Breast epithelium (tissue), 4 donors: ENCODE results near the gene MAPRE2. TPM values are rescaled to one million over a fixed set of nuclear protein-coding genes. Genes with fewer than 3 reads are reported as not detected.

Source experiments
- DNase-seq, 2 donors: peaks; one replicate each; pipeline ENCODE4 v3.0.0-alpha.2; 2019; ENCODE audit warnings: low spot score in 2 of 2
- H3K27ac ChIP-seq, 2 donors: fragments of 200-600 bp; sonication (generic) in 1 of 2; one replicate each; pipeline ENCODE4 v1.5.1; 2016 to 2019; ENCODE audit warnings: mild to moderate bottlenecking in 1 of 2
- H3K27me3 ChIP-seq, 2 donors: fragments of 200-600 bp; sonication (generic) in 1 of 2; one replicate each; pipeline versions ENCODE4 v1.5.1 to v1.6.0; 2017 to 2019; ENCODE audit warnings: control low read depth in 1 of 2, mild to moderate bottlenecking in 1 of 2
- H3K36me3 ChIP-seq: fragments of 200-600 bp; one replicate; pipeline ENCODE4 v1.5.1; 2019
- H3K4me1 ChIP-seq, 2 donors: fragments of 200-600 bp; sonication (generic); one replicate each; pipeline ENCODE4 v1.5.1; 2016 to 2019; ENCODE audit warnings: control low read depth in 1 of 2
- H3K4me3 ChIP-seq, 3 donors: fragments of 200-600 bp; sonication (generic); 1 replicate in 2 of 3; 2 replicates in 1 of 3; pipeline ENCODE4 v1.5.1; 2016 to 2019; ENCODE audit warnings: mild to moderate bottlenecking in 3 of 3, moderate library complexity in 2 of 3
- H3K9me3 ChIP-seq, 2 donors: fragments of 200-600 bp; sonication (generic) in 1 of 2; one replicate each; pipeline ENCODE4 v1.5.1; 2016 to 2019; ENCODE audit warnings: control low read depth in 1 of 2
- CTCF ChIP-seq, 3 donors: fragments of 450-650 bp; IDR thresholded peaks; one replicate each; pipeline ENCODE4 v1.5.1; 2016 to 2017; ENCODE audit warnings: antibody characterized with exemption in 3 of 3, mild to moderate bottlenecking in 3 of 3, moderate library complexity in 3 of 3
- POLR2A ChIP-seq: fragments of 450-650 bp; IDR thresholded peaks from one replicate; pipeline ENCODE4 v1.6.1; 2016; ENCODE audit warnings: antibody characterized with exemption, mild to moderate bottlenecking, moderate library complexity
- POLR2AphosphoS5 ChIP-seq, 3 donors: sonication (generic); formaldehyde crosslinking; IDR thresholded peaks; one replicate each; pipeline ENCODE4 v1.6.1; 2017; ENCODE audit warnings: antibody characterized with exemption in 3 of 3
- intact Hi-C: fragments of 100-400 bp; cut with DNase I; formaldehyde crosslinking; loops from one replicate; pipeline ENCODE4 v1.15.1; 2023; ENCODE audit warnings: low total_unique reads
- total RNA-seq, 3 donors: library from RNA; depleted of rRNA; stranded (reverse); fragments of >200 nt; gene quantifications; one replicate each; pipeline ENCODE4 v1.1.0, GENCODE V29; 2016

The MAPRE2 gene
- total RNA-seq, 3 donors from 2014 or later, result 17.0 to 38.8 (median 21.3) TPM

GRCh38 chr18:35171315-35171987 is 130.2 kb downstream of the MAPRE2 start:
- intact Hi-C loops, result loop anchor here (10.0 kb wide), 1 partner anchor 1253 kb away; no protein-coding TSS in a partner anchor
- no peak overlapping the region for H3K27ac ChIP-seq

GRCh38 chr18:35172009-35172408 is 130.8 kb downstream of the MAPRE2 start:
- intact Hi-C loops, result loop anchor here (10.0 kb wide), 1 partner anchor 1253 kb away; no protein-coding TSS in a partner anchor
- no peak overlapping the region for H3K27ac ChIP-seq

More at GRCh38 chr18:35171315-35171987, 130.2 kb downstream of the MAPRE2 start:
- no peaks in the 10 kb centered on the region for H3K27me3 ChIP-seq
- no peaks in the 10 kb centered on the region for H3K36me3 ChIP-seq
- no peak for TF ChIP-seq CTCF (IDR thresholded peaks at IDR 0.05)
- TF ChIP-seq POLR2A, result no peak
- TF ChIP-seq POLR2AphosphoS5 (IDR thresholded peaks at IDR 0.05), result no peak
- no peak overlapping the region for H3K4me3 ChIP-seq
- no peak for DNase-seq
- peaks cover 0 to 3% of the 10 kb centered on the region in 2 donors for H3K4me1 ChIP-seq
- H3K9me3 ChIP-seq, result no peaks in the 10 kb centered on the region

GRCh38 chr18:35172451-35173035 is 131.3 kb downstream of the MAPRE2 start:
- intact Hi-C loops, result loop anchor here (10.0 kb wide), 1 partner anchor 1252 kb away; no protein-coding TSS in a partner anchor
- Histone ChIP-seq H3K9me3 (no peaks in the 10 kb centered on the region), H3K4me3 (no peak overlapping the region), H3K4me1 (peaks cover 0 to 3% of the 10 kb centered on the region in 2 donors), H3K36me3 (no peaks in the 10 kb centered on the region), H3K27ac (no peak overlapping the region), H3K27me3 (no peaks in the 10 kb centered on the region)
- no peak for DNase-seq
- TF ChIP-seq POLR2A (no peak), CTCF (IDR thresholded peaks at IDR 0.05) (no peak)

More at GRCh38 chr18:35172009-35172408, 130.8 kb downstream of the MAPRE2 start:
- no peaks in the 10 kb centered on the region for H3K27me3 ChIP-seq
- DNase-seq, result no peak
- peaks cover 0 to 3% of the 10 kb centered on the region in 2 donors for H3K4me1 ChIP-seq
- no peak overlapping the region for H3K4me3 ChIP-seq
- TF ChIP-seq POLR2A (no peak), POLR2AphosphoS5 (IDR thresholded peaks at IDR 0.05) (no peak), CTCF (IDR thresholded peaks at IDR 0.05) (no peak)
- no peaks in the 10 kb centered on the region for H3K9me3 ChIP-seq
- no peaks in the 10 kb centered on the region for H3K36me3 ChIP-seq

GRCh38 chr18:35174093-35174731 is 133.0 kb downstream of the MAPRE2 start:
- no peaks in the 10 kb centered on the region for H3K36me3 ChIP-seq
- intact Hi-C loops, result loop anchor here (10.0 kb wide), 1 partner anchor 1251 kb away; no protein-coding TSS in a partner anchor
- peaks cover 0 to 3% of the 10 kb centered on the region in 2 donors for H3K4me1 ChIP-seq
- no peak overlapping the region for H3K4me3 ChIP-seq
- no peaks in the 10 kb centered on the region for H3K27me3 ChIP-seq
- no peaks in the 10 kb centered on the region for H3K9me3 ChIP-seq
- no peak for DNase-seq
- no peak overlapping the region for H3K27ac ChIP-seq
- no peak for TF ChIP-seq POLR2A
- no peak for TF ChIP-seq POLR2AphosphoS5 (IDR thresholded peaks at IDR 0.05)
- TF ChIP-seq CTCF (IDR thresholded peaks at IDR 0.05), result no peak
